Muscle of leg (tissue), 11 donors: ENCODE data around the gene TAGAP. TPM values are rescaled to one million over a fixed set of nuclear protein-coding genes. Genes with fewer than 3 reads are reported as not detected.
"Not testable (repeated sequence)": the region's sequence is repeated elsewhere in the genome, so short reads cannot be mapped to it uniquely, and the experiment has no call there.

Experiments used
- DNase-seq: peaks from one replicate; pipeline ENCODE4 v3.0.0; 2013
- H3K27ac ChIP-seq: one replicate; pipeline ENCODE4 v1.5.1; 2013; ENCODE audit warnings: mild to moderate bottlenecking, low read length, control low read depth
- H3K27me3 ChIP-seq: one replicate; pipeline ENCODE4 v1.6.1; 2013; ENCODE audit warnings: low read length; ENCODE audit not compliant: control insufficient read depth, insufficient read depth
- H3K36me3 ChIP-seq: one replicate; pipeline ENCODE4 v1.6.1; 2013; ENCODE audit warnings: low read length; ENCODE audit not compliant: control insufficient read depth, insufficient read depth
- H3K4me1 ChIP-seq: one replicate; pipeline ENCODE4 v1.6.1; 2013; ENCODE audit warnings: low read length; ENCODE audit not compliant: control insufficient read depth, insufficient read depth
- H3K4me3 ChIP-seq: one replicate; pipeline ENCODE4 v1.5.1; 2013; ENCODE audit warnings: low read length, control low read depth
- H3K9me3 ChIP-seq: replicated peaks from 2 replicates; pipeline ENCODE4 v1.6.1; 2013; ENCODE audit warnings: low read depth, low read length; ENCODE audit not compliant: control insufficient read depth
- WGBS: methylation state at CpG from one replicate; pipeline ENCODE4 v1.1.5; 2013; ENCODE audit warnings: missing lambda C conversion rate; ENCODE audit not compliant: insufficient coverage; 5-methylcytosine and 5-hydroxymethylcytosine counted together
- polyA plus RNA-seq, 8 donors: library from polyadenylated mRNA; unstranded; fragments of 120-200 nt; gene quantifications; one replicate each; pipeline versions ENCODE4 v1.2.1 to v1.2.3, GENCODE V29; 2013; ENCODE audit warnings: inconsistent platforms in 1 of 8, low replicate concordance in 1 of 8; ENCODE audit not compliant: insufficient read length in 8 of 8, insufficient read depth in 1 of 8
- total RNA-seq: library from RNA; stranded (reverse); fragments of 120-200 nt; gene quantifications from one replicate; pipeline ENCODE4 v1.2.4, GENCODE V29; 2013

Gene TAGAP
- total and polyA plus RNA-seq, 9 donors = 0.66 to 1.7 (median 0.83) TPM

DNA sequence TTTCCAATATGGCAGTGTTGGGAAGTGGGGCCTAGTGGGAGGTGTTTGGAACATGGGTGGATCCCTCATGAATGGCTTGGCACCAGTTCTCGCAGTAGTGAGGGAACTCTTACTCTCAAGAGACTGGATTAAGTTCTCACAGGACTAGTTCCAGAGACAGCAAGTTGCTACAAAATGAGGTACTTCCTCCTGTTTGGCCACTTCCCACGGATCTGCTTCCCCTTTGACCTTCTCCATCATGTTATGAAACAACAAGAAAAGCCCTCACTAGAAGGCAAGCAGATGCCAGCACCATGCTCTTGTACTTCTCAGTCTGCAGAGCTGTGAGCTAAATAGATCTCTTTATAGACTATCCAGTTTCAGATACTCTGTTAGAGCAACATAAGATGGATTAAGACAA, 47.9 kb downstream of the TAGAP start:
- no peak overlapping the region for H3K4me3 ChIP-seq
- no peak for DNase-seq
- peaks cover 5% of the 10 kb centered on the region for H3K4me1 ChIP-seq
- H3K27me3 ChIP-seq = no peaks in the 10 kb centered on the region
- no peaks in the 10 kb centered on the region for H3K36me3 ChIP-seq
- no peak overlapping the region for H3K27ac ChIP-seq
- no peaks in the 10 kb centered on the region for H3K9me3 ChIP-seq
- WGBS = 44% methylated on average over 1 of the region's 2 CpGs

DNA sequence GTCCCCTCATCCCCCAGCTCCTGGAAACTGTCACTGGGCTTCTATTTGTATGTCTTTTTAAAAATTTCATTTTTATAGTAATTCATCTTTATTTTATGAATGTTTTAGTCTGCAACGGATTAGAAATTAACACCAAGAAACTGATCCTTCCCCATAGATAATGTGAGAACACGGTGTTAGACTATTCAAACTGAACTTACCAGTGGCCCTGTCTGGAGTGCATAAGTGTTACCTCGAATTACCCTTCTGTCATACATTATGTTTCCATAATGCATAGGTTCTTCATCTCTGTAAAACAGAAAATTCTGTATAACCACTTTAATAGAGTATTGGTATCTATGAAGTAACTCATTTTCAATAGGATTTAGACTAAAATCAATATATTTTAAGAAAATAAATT, 51.2 kb downstream of the TAGAP start:
- Histone ChIP-seq H3K4me1 (no peaks in the 10 kb centered on the region), H3K36me3 (no peaks in the 10 kb centered on the region), H3K27ac (no peak overlapping the region), H3K27me3 (no peaks in the 10 kb centered on the region), H3K9me3 (peaks cover 11% of the 10 kb centered on the region), H3K4me3 (no peak overlapping the region)
- no CpG with 5 or more reads among the region's 3 CpGs for WGBS
- no peak for DNase-seq

DNA sequence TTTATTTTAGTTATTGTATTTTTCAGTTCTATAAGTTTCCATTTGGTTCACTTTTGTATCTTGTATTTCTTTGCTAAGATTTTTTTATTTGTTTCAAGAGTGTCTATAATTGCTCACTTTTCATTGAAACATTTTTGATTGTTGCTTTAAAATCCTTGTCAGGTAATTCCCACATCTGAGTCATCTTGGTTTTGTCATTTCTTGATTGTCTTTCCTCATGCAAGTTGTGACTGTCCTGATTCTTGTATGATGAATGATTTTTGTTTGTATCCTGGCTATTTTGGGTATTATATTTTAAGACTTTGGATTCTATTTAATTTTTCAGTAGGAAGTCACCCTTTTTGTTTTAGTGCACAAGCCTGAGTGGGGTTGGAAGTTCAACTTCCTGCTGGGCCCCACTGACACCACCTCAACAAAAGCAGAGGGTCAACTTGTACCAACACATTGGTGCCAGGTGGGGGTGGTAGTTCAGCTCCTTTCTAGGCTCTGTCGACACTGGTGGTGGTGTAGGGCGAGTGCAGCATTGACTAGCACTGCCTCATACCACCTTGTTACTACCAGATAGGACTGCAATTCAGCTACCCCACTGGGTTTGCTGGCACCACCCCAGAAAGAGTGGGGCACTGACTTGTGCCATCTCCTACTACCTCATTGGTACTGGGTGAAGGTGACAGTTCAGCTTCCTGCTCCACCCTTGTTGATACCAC, 53.6 kb downstream of the TAGAP start:
- no peak overlapping the region for H3K4me3 ChIP-seq
- no peaks in the 10 kb centered on the region for H3K36me3 ChIP-seq
- no CpG with 5 or more reads among the region's 2 CpGs for WGBS
- H3K27me3 ChIP-seq = no peaks in the 10 kb centered on the region
- H3K4me1 ChIP-seq = no peaks in the 10 kb centered on the region
- no peak for DNase-seq
- H3K27ac ChIP-seq = no peak overlapping the region
- H3K9me3 ChIP-seq = peaks cover 14% of the 10 kb centered on the region

DNA sequence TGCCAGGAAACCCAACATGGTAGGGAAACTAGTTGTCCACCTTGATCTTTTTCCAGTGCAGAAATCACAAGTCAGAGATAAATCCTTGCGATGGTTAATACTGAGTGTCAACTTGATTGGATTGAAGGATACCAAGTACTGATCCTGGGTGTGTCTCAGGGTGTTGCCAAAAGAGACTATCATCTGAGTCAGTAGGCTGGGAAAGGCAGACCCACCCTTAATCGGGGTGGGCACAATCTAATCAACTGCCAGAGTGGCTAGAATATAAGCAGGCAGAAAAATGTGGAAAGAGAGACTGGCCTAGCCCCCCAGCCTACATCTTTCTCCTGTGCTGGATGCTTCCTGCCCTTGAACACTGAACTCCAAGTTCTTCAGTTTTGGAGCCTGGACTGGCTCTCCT, 55.1 kb downstream of the TAGAP start:
- H3K27me3 ChIP-seq, H3K36me3 ChIP-seq, H3K27ac ChIP-seq, H3K4me1 ChIP-seq, H3K4me3 ChIP-seq, DNase-seq: not testable (repeated sequence)
- WGBS = 69% methylated on average over 2 of the region's 2 CpGs
- H3K9me3 ChIP-seq = peaks cover 14% of the 10 kb centered on the region

DNA sequence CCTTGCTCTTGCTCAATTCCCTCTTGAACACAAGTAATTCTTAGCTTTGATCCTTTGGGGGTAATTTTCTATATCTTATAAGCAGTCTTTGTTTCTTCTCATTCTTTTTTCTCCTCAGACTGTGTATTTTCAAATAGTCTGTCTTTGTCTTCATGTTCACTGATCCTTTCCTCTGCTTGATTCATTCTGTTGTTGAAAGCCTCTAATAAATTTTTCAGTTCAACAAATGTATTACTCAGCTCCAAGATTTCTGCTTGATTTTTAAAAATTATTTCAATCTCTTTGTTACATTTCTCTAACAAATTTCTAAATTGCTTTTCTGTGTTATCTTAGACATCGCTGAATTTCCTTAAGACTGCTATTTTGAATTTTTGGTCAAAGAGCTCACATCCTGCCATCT, 56.3 kb downstream of the TAGAP start:
- H3K9me3 ChIP-seq = peaks cover 14% of the 10 kb centered on the region
- no peak overlapping the region for H3K4me3 ChIP-seq
- no peaks in the 10 kb centered on the region for H3K27me3 ChIP-seq
- no peak overlapping the region for H3K27ac ChIP-seq
- DNase-seq = no peak
- H3K36me3 ChIP-seq = no peaks in the 10 kb centered on the region
- H3K4me1 ChIP-seq = no peaks in the 10 kb centered on the region
- WGBS = no CpG with 5 or more reads among the region's 1 CpG

DNA sequence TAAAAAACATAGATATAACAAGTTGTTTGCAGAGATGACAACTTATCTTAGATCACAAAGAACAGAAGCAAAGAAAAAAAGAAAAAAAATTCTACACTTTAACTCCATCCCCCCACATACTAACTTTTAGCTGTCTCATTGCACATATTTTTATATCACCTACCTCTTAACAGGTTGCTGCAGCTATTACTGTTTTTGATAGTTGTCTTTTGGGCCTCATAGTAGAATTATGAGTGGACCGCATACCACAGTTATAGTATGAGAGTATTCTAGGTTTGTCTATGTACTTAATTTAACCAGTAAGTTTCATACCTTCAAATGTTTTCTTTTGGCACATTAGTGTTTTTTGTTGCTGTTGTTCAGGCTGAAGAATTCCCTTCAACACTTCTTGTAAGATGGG, 57.1 kb downstream of the TAGAP start:
- no peaks in the 10 kb centered on the region for H3K4me1 ChIP-seq
- no CpG with 5 or more reads among the region's 1 CpG for WGBS
- H3K36me3 ChIP-seq = no peaks in the 10 kb centered on the region
- no peak overlapping the region for H3K4me3 ChIP-seq
- no peak overlapping the region for H3K27ac ChIP-seq
- H3K27me3 ChIP-seq = no peaks in the 10 kb centered on the region
- peaks cover 14% of the 10 kb centered on the region for H3K9me3 ChIP-seq
- DNase-seq = no peak

Other genes with a start within 250 kb of the TAGAP start
- 23.3 TPM for gene EZR, start 225.6 kb downstream of the TAGAP start, total RNA-seq
- 10 to 100 TPM; 28.5 to 58.5 (median 38.8) TPM for gene EZR, start 225.6 kb downstream of the TAGAP start, polyA plus RNA-seq
- 2.4 TPM for gene RSPH3, start 44.8 kb downstream of the TAGAP start, total RNA-seq
- gene RSPH3, start 44.8 kb downstream of the TAGAP start, polyA plus RNA-seq = 1 to 10 TPM; 2.3 to 5.2 (median 3.3) TPM
- gene FNDC1, start 124.4 kb upstream of the TAGAP start, total RNA-seq = 73.6 TPM
- gene FNDC1, start 124.4 kb upstream of the TAGAP start, polyA plus RNA-seq = 100 to 1,000 TPM in 7 of 8 donors, 10 to 100 TPM in 1; 91.5 to 344 (median 204) TPM